ENCODE data around the gene NAP1L3.

Gene NAP1L3, protein sequence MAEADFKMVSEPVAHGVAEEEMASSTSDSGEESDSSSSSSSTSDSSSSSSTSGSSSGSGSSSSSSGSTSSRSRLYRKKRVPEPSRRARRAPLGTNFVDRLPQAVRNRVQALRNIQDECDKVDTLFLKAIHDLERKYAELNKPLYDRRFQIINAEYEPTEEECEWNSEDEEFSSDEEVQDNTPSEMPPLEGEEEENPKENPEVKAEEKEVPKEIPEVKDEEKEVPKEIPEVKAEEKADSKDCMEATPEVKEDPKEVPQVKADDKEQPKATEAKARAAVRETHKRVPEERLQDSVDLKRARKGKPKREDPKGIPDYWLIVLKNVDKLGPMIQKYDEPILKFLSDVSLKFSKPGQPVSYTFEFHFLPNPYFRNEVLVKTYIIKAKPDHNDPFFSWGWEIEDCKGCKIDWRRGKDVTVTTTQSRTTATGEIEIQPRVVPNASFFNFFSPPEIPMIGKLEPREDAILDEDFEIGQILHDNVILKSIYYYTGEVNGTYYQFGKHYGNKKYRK

DNA sequence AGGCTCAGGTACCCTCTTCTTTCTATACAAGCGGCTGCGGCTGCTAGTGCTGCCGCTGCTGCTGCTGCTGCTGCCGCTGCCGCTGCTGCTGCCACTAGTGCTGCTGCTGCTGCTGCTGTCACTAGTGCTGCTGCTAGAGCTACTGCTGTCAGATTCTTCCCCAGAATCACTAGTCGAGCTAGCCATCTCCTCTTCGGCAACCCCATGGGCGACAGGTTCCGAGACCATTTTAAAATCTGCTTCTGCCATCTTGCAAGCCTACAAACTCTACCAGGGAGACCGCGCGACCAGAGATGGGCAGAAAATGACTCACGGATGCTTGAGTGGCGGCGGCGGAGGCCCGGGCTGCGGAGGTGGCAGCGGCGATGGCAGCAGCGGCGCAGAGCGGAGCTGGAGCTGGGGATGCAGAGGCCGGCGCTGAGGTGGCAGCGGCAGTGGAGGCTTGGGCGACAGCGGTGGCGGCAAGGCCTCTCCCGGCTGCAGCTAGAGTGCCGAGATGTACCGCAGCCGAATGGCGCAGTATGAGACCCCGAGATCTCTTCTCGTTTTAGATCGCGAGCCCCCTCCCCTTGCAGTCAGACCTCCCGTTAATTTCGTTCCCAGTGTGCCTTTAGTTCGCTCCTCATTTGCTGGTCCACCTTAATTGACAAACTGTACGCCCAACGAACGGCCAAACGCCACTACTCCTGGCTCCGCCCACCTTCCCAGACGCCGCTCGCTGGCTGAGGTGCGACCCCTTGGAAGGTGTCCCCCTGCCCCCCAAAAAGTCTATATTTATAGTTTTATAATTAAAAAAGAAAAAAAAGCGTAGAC, at the start of gene NAP1L3:
NAP1L3 (minus strand) TSS at position 523 of the 813 bp plus-strand sequence; CDS start at position 249, 274 bp downstream.
- DNase-seq = peak; percentile 37

DNA sequence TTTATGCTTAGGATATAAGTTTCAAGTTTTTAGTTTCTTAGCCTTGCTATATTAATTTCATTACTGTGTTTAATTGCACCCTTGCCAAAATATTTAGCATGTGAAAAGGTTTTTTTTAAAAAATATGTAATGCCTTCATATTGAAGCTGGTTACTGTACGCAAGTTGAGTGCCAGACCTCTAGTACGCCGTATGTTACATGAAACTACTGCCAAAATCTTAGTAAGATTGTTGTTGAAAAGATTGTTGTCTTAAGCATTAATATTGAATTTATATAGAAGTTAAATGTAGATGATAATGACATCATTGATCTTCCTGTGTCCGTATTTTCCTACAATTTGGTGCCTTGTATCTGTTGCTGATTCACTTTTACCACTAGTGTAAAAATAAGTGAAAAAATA, 37.7 kb upstream of the NAP1L3 start:
- no peak for DNase-seq

DNA sequence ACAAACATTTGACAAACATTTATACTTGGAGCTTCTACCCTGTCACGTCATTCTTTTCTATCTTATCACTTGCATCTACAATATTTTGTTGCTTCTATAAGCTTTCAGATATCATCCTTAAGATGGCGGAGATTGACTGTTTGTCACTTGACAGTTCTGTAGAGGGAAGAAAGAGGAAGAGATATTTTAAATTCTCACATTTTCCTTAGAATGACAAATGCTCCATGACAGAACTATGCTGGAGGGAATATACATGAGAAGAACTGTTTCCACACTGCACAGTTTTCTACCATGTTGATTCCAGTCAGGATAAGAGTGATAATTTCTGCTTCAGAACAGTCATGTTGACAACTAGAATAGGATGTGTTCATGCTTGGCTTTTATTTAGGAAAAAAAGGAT, 30.3 kb upstream of the NAP1L3 start:
- DNase-seq = no peak

DNA sequence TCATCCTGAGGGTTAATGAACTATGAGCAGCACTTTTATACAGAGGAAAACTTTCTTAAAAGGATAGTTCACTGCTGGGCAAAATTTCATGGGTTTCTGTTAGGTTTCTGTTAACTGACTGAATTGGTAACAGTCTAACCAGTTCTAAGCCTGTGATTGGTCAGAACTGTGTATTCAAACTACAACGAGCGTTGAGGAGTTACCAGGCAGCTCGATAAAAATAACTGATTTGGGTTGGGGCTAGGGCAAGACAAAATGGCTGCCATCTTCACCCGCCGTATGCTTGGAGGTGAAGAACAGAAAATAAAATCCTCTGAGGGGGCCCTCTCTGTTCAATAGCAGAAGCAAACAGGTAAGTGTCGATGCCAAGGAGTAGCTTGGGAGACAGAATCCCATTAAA, 22.6 kb upstream of the NAP1L3 start:
- no peak for DNase-seq

DNA sequence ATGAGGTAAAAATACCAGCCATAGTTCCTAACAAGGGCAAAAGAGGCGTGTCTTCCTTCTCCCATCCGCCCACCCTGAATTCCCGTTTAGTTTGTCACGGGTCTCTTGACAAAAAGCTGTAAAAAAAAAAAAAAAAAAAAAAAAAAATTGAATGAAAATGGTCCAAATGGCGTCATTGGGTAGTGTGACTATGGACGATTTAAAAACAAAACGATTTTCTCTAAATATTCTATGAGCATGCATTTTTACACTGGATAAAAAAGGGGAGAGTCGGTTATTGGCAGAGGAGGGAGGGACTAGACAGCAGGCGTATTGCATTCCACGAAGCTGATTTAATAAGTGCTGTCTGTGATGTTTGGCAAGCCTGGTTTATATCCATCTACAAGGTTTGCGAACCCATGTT, 492 bp upstream of the NAP1L3 start, which contains the start of gene FAM133A:
FAM133A (plus strand) TSS at position 338 of the 403 bp plus-strand sequence. CDS start 35,214 bp downstream, outside the sequence.
- no peak for DNase-seq

DNA sequence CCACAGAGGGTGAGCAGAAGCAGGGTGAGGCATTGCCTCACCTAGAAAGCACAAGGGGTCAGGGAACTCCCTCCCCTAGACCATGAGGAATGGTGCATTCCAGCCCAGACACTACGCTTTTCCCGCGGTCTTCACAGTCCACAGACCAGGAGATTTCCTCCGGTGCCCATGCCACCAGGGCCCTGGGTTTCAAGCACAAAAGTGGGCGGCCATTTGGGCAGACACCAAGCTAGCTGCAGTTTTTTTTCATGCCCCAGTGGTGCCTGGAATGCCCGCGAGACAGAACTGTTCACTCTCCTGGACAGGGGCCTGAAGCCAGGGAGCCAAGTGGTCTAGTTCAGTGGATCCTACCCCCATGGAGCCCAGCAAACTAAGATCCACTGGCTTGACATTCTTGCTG, 12.8 kb downstream of the NAP1L3 start:
- no peak for DNase-seq

DNA sequence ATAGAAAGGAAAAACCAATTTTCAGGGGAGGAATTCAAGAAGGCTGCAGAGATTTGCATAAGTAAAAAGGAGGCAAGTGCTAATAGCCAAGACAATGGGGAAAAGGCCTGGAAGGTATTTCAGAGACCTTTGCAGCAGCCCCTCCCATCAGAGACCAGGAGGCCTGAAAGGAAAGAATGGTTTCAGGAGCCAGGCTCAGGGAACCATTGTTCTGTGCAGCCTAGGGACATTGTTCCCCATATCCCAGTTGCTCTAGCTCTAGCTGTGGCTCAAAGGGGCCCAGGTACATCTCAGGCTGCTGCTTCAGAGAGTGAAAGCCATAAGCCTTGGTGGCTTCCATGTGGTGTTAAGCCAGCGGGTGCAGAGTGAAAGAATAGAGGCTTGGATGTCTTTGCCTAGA, 24.0 kb downstream of the NAP1L3 start:
- DNase-seq = no peak

DNA sequence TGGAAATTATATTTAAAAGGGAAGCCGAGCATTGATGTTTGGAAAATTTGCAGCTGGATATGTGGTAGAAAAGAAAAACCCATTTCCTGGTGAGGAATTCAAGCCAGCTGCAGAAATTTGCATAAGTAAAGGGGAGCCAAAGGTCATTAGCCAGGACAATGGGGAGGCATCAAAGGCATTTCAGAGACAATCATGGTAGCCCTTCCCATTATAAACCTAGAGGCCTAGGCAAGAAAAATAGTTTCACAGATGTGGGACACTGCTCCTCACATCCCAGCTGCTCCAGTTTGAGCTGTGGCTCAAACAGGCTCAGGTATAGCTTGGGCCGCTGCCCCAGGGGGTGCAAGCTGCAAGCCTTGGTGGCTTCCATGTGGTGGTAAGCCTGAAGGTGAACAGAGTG, 35.8 kb downstream of the NAP1L3 start:
- DNase-seq = no peak

Data from CD4-positive, alpha-beta T cell treated with Interferon gamma for 1 hour (primary cell).